H9 (cell line): ENCODE data around the gene FMO4. TPM values are rescaled to one million over a fixed set of nuclear protein-coding genes. Genes with fewer than 3 reads are reported as not detected.

Experiments used
- DNase-seq: peaks from one replicate; pipeline ENCODE4 v3.0.0-alpha.2; 2017
- H2AFZ ChIP-seq: one replicate; pipeline ENCODE4 v1.6.1; 2013; ENCODE audit warnings: mild to moderate bottlenecking, low read length, control low read depth, moderate library complexity
- H2AK5ac ChIP-seq: 2 replicates; pipeline ENCODE4 v1.6.1; 2013; ENCODE audit warnings: low read length, control low read depth, mixed read lengths; ENCODE audit not compliant: insufficient read length
- H2BK120ac ChIP-seq: one replicate; pipeline ENCODE4 v1.6.1; 2013; ENCODE audit warnings: low read depth, mild to moderate bottlenecking, low read length, control low read depth, inconsistent platforms; ENCODE audit not compliant: poor library complexity, severe bottlenecking
- H2BK12ac ChIP-seq: 2 replicates; pipeline ENCODE4 v1.6.1; 2013; ENCODE audit warnings: low read length, control low read depth, mixed read lengths, low read depth; ENCODE audit not compliant: insufficient read length
- H2BK15ac ChIP-seq: 2 replicates; pipeline ENCODE4 v1.6.1; 2013; ENCODE audit warnings: low read depth, low read length, control low read depth
- H2BK20ac ChIP-seq: one replicate; pipeline ENCODE4 v1.6.1; 2013; ENCODE audit warnings: low read depth, mild to moderate bottlenecking, low read length, control low read depth, inconsistent platforms; ENCODE audit not compliant: poor library complexity, severe bottlenecking
- H2BK5ac ChIP-seq: 2 replicates; pipeline ENCODE4 v1.6.1; 2013; ENCODE audit warnings: low read length, control low read depth, mixed read lengths; ENCODE audit not compliant: insufficient read length
- H3K14ac ChIP-seq: 2 replicates; pipeline ENCODE4 v1.6.1; 2013; ENCODE audit warnings: low read length, control low read depth; ENCODE audit not compliant: insufficient read depth
- H3K18ac ChIP-seq: 2 replicates; pipeline ENCODE4 v1.6.1; 2013; ENCODE audit warnings: low read depth, mild to moderate bottlenecking, mixed read lengths, low read length, control low read depth; ENCODE audit not compliant: insufficient read length
- H3K23ac ChIP-seq: 2 replicates; pipeline ENCODE4 v1.6.1; 2013; ENCODE audit warnings: low read length, control low read depth, mixed read lengths, low read depth; ENCODE audit not compliant: insufficient read length
- H3K23me2 ChIP-seq: 2 replicates; pipeline ENCODE4 v1.6.1; 2013; ENCODE audit warnings: low read depth, mild to moderate bottlenecking, mixed read lengths, low read length, control low read depth; ENCODE audit not compliant: insufficient read length, poor library complexity, severe bottlenecking
- H3K27ac ChIP-seq: 2 replicates; pipeline ENCODE4 v1.5.1; 2013; ENCODE audit warnings: low read length, control low read depth, mixed read lengths, low read depth; ENCODE audit not compliant: insufficient read length
- H3K27me3 ChIP-seq: 2 replicates; pipeline ENCODE4 v1.6.1; 2013; ENCODE audit warnings: low read length, control low read depth, inconsistent platforms; ENCODE audit not compliant: insufficient read depth
- H3K4ac ChIP-seq: 2 replicates; pipeline ENCODE4 v1.6.1; 2013; ENCODE audit warnings: low read depth, mild to moderate bottlenecking, control low read depth, inconsistent platforms, low read length, moderate library complexity
- H3K4me1 ChIP-seq: 2 replicates; pipeline ENCODE4 v1.6.1; 2013; ENCODE audit warnings: low read length, control low read depth, inconsistent platforms; ENCODE audit not compliant: insufficient read depth
- H3K4me2 ChIP-seq: 2 replicates; pipeline ENCODE4 v1.6.1; 2013; ENCODE audit warnings: low read length, control low read depth, mixed read lengths; ENCODE audit not compliant: insufficient read length, insufficient read depth
- H3K56ac ChIP-seq: 2 replicates; pipeline ENCODE4 v1.6.1; 2013; ENCODE audit warnings: low read depth, mild to moderate bottlenecking, mixed read lengths, low read length, control low read depth; ENCODE audit not compliant: insufficient read length
- H3K79me1 ChIP-seq: 2 replicates; pipeline ENCODE4 v1.6.1; 2013; ENCODE audit warnings: low read depth, mild to moderate bottlenecking, moderate library complexity, low read length, control low read depth, inconsistent platforms; ENCODE audit not compliant: insufficient read depth, poor library complexity, severe bottlenecking
- H3K79me2 ChIP-seq: 2 replicates; pipeline ENCODE4 v1.6.1; 2013; ENCODE audit warnings: low read length, control low read depth, inconsistent platforms; ENCODE audit not compliant: insufficient read depth
- H3K9ac ChIP-seq: 2 replicates; pipeline ENCODE4 v1.6.1; 2013; ENCODE audit warnings: low read length, control low read depth, mixed read lengths; ENCODE audit not compliant: insufficient read length; ENCODE audit errors: extremely low read depth
- H3K9me3 ChIP-seq: one replicate; pipeline ENCODE4 v1.6.1; 2013; ENCODE audit warnings: low read depth, low read length, inconsistent platforms; ENCODE audit not compliant: control insufficient read depth
- H3T11ph ChIP-seq: one replicate; pipeline ENCODE4 v1.6.1; 2013; ENCODE audit warnings: mild to moderate bottlenecking, low read length, control low read depth, inconsistent platforms
- H4K20me1 ChIP-seq: one replicate; pipeline ENCODE4 v1.6.1; 2013; ENCODE audit not compliant: control insufficient read depth, insufficient read length, insufficient read depth
- H4K5ac ChIP-seq: 2 replicates; pipeline ENCODE4 v1.6.1; 2013; ENCODE audit warnings: low read depth, mild to moderate bottlenecking, mixed read lengths, low read length, control low read depth; ENCODE audit not compliant: insufficient read length
- H4K8ac ChIP-seq: replicated peaks from 2 replicates; pipeline ENCODE4 v1.6.1; 2013; ENCODE audit warnings: low read length, control low read depth, mixed read lengths, low read depth; ENCODE audit not compliant: insufficient read length
- H4K91ac ChIP-seq: 2 replicates; pipeline ENCODE4 v1.6.1; 2013; ENCODE audit warnings: low read depth, mild to moderate bottlenecking, moderate library complexity, mixed read lengths, low read length, control low read depth; ENCODE audit not compliant: insufficient read length
- H3K27ac Mint-ChIP-seq, 3 experiments: 2 replicates in 2 of 3; 3 replicates in 1 of 3; pipeline ENCODE4 v1.8.0; 2020 to 2021; ENCODE audit warnings: mixed read lengths in 3 of 3, mild to moderate bottlenecking in 1 of 3, moderate library complexity in 1 of 3
- H3K27me3 Mint-ChIP-seq: 2 replicates; pipeline ENCODE4 v1.8.0; 2021; ENCODE audit warnings: low read depth, mild to moderate bottlenecking, moderate library complexity, mixed read lengths
- H3K36me3 Mint-ChIP-seq, 3 experiments: 2 replicates in 2 of 3; 3 replicates in 1 of 3; pipeline ENCODE4 v1.8.0; 2020 to 2021; ENCODE audit warnings: low read depth in 3 of 3, mixed read lengths in 3 of 3; ENCODE audit not compliant: insufficient read depth in 1 of 3
- H3K4me1 Mint-ChIP-seq, 2 experiments: 2 replicates each; pipeline ENCODE4 v1.8.0; 2020; ENCODE audit warnings: mixed read lengths in 2 of 2
- H3K4me3 Mint-ChIP-seq, 2 experiments: 2 replicates in 1 of 2; 3 replicates in 1 of 2; pipeline ENCODE4 v1.8.0; 2020 to 2021; ENCODE audit warnings: mild to moderate bottlenecking in 2 of 2, mixed read lengths in 2 of 2, moderate library complexity in 1 of 2
- H3K9me3 Mint-ChIP-seq, 2 experiments: 2 replicates in 1 of 2; 3 replicates in 1 of 2; pipeline ENCODE4 v1.8.0; 2020; ENCODE audit warnings: mild to moderate bottlenecking in 2 of 2, mixed read lengths in 2 of 2, moderate library complexity in 1 of 2
- WGBS: extraction: QIAGEN DNeasy Blood & Tissue Kit; methylation state at CpG from one replicate; pipeline ENCODE4 v1.1.7; 2013; ENCODE audit warnings: missing lambda C conversion rate, low lambda C conversion rate, mixed read lengths; ENCODE audit not compliant: insufficient read length; ENCODE audit errors: extremely low coverage; 5-methylcytosine and 5-hydroxymethylcytosine counted together
- total RNA-seq: library from RNA; stranded (reverse); gene quantifications from 2 replicates; pipeline ENCODE4 v1.2.1, GENCODE V29; 2021
- TF ChIP-seq, protein P1 (sequence below): fragments of 200-600 bp; sonication (generic); conservative IDR thresholded peaks from 3 replicates; pipeline ENCODE4 v1.8.0; 2021; ENCODE audit warnings: antibody characterized with exemption, mild to moderate bottlenecking

FMO4 gene
- total RNA-seq, 1 experiment from 2014 or later: 1.8 TPM

DNA sequence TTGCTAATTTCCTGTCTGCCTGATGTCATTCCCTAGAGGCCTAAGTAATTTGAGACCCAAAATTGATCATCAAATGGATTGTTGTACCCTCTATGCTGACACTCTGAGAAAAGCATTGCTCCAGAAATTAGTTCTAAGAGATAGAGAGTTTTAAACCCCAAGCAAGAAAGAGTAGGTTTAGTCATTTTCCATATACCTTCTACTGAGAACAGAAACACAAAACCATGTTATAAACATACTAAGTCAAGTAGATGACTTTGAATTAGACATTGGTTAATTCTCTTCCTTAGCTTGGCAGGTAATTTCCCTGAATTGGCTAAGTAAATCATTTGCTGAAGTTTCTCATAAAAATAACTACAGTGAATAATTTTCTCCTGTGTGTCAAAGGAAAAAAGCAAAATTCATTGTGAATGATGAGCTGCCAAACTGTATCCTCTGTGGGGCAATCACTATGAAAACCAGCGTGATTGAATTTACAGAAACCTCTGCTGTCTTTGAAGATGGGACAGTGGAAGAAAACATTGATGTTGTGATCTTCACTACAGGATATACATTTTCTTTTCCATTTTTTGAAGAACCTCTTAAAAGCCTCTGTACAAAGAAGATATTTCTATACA, 20.1 kb downstream of the FMO4 start:
- no peaks in the 10 kb centered on the region for H3K27me3 Mint-ChIP-seq
- H3K79me2 ChIP-seq: no peaks in the 10 kb centered on the region
- H3K9ac ChIP-seq: no peak overlapping the region
- H3K4me1 Mint-ChIP-seq: peaks cover 4 to 6% of the 10 kb centered on the region in 2 experiments
- H2BK120ac ChIP-seq: no peak overlapping the region
- no peak overlapping the region for H3K4ac ChIP-seq
- no peak overlapping the region for H3K4me2 ChIP-seq
- no peak overlapping the region for H4K5ac ChIP-seq
- H3K27ac ChIP-seq: no peak overlapping the region
- TF ChIP-seq, protein P1, sequence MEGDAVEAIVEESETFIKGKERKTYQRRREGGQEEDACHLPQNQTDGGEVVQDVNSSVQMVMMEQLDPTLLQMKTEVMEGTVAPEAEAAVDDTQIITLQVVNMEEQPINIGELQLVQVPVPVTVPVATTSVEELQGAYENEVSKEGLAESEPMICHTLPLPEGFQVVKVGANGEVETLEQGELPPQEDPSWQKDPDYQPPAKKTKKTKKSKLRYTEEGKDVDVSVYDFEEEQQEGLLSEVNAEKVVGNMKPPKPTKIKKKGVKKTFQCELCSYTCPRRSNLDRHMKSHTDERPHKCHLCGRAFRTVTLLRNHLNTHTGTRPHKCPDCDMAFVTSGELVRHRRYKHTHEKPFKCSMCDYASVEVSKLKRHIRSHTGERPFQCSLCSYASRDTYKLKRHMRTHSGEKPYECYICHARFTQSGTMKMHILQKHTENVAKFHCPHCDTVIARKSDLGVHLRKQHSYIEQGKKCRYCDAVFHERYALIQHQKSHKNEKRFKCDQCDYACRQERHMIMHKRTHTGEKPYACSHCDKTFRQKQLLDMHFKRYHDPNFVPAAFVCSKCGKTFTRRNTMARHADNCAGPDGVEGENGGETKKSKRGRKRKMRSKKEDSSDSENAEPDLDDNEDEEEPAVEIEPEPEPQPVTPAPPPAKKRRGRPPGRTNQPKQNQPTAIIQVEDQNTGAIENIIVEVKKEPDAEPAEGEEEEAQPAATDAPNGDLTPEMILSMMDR: no peak
- no peak overlapping the region for H4K91ac ChIP-seq
- H3K4me1 ChIP-seq: no peaks in the 10 kb centered on the region; the same call in 1 of the 2 replicates
- H2BK5ac ChIP-seq: no peak overlapping the region
- no peak overlapping the region for H2BK12ac ChIP-seq
- no peak overlapping the region for H3T11ph ChIP-seq
- no peaks in the 10 kb centered on the region for H3K23me2 ChIP-seq
- no peak overlapping the region for H2AFZ ChIP-seq
- no peaks in the 10 kb centered on the region for H4K20me1 ChIP-seq
- H3K14ac ChIP-seq: no peak overlapping the region
- H3K9me3 Mint-ChIP-seq: no peaks in the 10 kb centered on the region
- H3K18ac ChIP-seq: no peak overlapping the region
- H2AK5ac ChIP-seq: no peak overlapping the region
- H4K8ac ChIP-seq: no peak overlapping the region
- H3K23ac ChIP-seq: no peak overlapping the region
- H3K79me1 ChIP-seq: no peaks in the 10 kb centered on the region
- no peak overlapping the region for H2BK15ac ChIP-seq
- no peaks in the 10 kb centered on the region for H3K27me3 ChIP-seq
- H3K9me3 ChIP-seq: no peaks in the 10 kb centered on the region
- no peak overlapping the region for H3K27ac Mint-ChIP-seq
- no peak overlapping the region for H2BK20ac ChIP-seq
- DNase-seq: no peak
- no CpG with 5 or more reads among the region's 1 CpG for WGBS
- H3K56ac ChIP-seq: no peak overlapping the region
- H3K4me3 Mint-ChIP-seq: no peak overlapping the region
- H3K36me3 Mint-ChIP-seq: no peaks in the 10 kb centered on the region
